Sigmoid colon (tissue), 4 donors: ENCODE results near the gene GON4L.

ENCODE experiments used
- EP300 ChIP-seq, 4 donors: sonication (generic); formaldehyde crosslinking; IDR thresholded peaks; one replicate each; pipeline ENCODE4 v1.6.1; 2017; ENCODE audit warnings: antibody characterized with exemption in 4 of 4
- POLR2A ChIP-seq, 2 donors: fragments of 450-650 bp; IDR thresholded peaks; one replicate each; pipeline ENCODE4 v1.6.1; 2016; ENCODE audit warnings: antibody characterized with exemption in 2 of 2, mild to moderate bottlenecking in 2 of 2, moderate library complexity in 2 of 2
- POLR2AphosphoS5 ChIP-seq, 4 donors: sonication (generic); formaldehyde crosslinking; IDR thresholded peaks; one replicate each; pipeline ENCODE4 v1.6.1; 2017; ENCODE audit warnings: antibody characterized with exemption in 4 of 4
- TF ChIP-seq, protein P1 (sequence below), 4 experiments: fragments of 450-650 bp in 3 of 4; fragments of 200-600 bp in 1 of 4; IDR thresholded peaks; one replicate each; pipeline ENCODE4 v1.5.1; 2016 to 2019; ENCODE audit warnings: antibody characterized with exemption in 4 of 4, mild to moderate bottlenecking in 3 of 4, moderate library complexity in 2 of 4

DNA sequence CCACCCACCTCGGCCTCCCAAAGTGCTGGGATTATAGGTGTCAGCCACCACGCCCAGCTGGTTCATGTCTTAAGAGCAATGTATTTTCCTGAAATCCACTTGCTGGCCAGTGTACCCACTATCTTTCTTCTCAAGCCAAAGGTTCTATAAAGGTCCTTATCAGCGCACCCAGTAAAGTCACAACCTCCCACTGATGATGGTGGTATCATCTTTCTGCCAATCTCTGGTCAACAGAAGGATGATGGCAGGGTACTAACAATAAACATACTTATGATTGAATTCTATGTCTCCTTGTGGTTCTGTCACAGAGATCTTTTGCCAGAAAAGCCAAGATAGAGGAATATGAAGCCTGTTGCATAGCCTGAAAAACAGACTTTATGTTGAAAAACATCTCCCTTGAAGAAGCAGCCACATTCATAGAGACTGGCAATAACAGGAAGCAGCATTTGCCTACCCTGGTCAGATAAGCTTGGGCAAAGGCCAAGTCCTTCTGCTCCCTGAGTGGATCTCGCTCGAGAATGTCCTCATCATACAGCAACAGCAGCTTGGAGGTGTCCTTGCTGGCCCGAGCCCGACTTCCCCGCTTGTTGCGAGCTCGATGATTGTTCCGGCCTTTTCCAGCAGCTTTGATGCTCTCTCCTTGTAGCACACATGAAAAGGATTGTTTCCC lies 95.1 kb downstream of the GON4L start:
- TF ChIP-seq, protein P1, sequence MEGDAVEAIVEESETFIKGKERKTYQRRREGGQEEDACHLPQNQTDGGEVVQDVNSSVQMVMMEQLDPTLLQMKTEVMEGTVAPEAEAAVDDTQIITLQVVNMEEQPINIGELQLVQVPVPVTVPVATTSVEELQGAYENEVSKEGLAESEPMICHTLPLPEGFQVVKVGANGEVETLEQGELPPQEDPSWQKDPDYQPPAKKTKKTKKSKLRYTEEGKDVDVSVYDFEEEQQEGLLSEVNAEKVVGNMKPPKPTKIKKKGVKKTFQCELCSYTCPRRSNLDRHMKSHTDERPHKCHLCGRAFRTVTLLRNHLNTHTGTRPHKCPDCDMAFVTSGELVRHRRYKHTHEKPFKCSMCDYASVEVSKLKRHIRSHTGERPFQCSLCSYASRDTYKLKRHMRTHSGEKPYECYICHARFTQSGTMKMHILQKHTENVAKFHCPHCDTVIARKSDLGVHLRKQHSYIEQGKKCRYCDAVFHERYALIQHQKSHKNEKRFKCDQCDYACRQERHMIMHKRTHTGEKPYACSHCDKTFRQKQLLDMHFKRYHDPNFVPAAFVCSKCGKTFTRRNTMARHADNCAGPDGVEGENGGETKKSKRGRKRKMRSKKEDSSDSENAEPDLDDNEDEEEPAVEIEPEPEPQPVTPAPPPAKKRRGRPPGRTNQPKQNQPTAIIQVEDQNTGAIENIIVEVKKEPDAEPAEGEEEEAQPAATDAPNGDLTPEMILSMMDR (IDR thresholded peaks at IDR 0.05): no peak
- TF ChIP-seq POLR2A (IDR thresholded peaks at IDR 0.05): no peak
- TF ChIP-seq EP300 (IDR thresholded peaks at IDR 0.05): no peak
- TF ChIP-seq POLR2AphosphoS5 (IDR thresholded peaks at IDR 0.05): no peak
